Measurements from ENCODE around the gene PRPF31.

PRPF31 gene

DNA sequence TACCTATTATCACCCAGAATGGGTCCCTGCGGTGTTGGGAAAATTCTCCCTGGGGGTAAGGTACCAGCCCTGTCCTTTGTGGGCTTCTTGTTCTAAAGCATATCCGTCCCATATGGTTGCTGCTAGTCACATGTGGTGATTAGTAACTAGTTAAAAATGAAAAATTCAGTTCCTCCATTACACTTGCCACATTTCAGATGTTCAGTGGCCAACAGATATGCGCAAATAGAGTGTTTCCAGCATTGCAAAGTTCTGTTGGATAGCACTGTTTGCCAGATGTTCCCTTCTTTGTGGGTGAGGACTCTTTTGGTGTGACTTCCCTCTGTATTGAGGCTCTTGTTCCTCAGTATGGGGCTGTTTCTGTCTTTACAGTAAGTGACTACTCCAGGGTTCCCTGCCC is 25.8 kb downstream of the PRPF31 start:
- DNase-seq = no peak

DNA sequence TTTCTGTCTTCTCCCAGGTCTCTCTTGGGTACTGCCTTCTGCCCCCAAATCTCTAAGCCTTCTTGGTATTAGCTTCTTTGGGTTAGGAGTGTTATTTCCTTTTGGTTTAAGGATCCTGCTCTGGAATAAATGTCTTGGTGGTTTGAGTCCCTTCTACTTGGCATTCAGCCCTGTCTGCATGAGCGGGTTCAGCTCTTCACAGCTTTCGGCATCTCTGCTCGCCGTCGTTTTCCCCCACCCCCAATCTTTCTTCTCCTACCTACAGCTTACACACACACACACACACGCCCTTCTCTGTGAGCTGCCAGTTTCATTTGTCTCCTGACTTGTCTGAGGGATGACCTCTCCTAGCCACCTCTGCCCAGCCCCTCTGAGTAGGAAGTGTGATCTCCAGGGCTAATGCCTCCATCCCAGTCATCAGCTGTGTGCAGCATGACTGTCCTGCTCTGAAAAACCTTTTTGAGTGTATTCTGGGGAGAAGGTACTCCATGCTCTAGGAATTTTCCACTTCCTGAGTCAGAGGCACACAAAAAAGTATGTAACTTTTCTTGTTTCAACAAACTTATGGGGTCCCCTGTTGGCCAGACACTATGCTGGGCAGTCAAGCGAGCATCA is 26.7 kb downstream of the PRPF31 start:
- DNase-seq = no peak

DNA sequence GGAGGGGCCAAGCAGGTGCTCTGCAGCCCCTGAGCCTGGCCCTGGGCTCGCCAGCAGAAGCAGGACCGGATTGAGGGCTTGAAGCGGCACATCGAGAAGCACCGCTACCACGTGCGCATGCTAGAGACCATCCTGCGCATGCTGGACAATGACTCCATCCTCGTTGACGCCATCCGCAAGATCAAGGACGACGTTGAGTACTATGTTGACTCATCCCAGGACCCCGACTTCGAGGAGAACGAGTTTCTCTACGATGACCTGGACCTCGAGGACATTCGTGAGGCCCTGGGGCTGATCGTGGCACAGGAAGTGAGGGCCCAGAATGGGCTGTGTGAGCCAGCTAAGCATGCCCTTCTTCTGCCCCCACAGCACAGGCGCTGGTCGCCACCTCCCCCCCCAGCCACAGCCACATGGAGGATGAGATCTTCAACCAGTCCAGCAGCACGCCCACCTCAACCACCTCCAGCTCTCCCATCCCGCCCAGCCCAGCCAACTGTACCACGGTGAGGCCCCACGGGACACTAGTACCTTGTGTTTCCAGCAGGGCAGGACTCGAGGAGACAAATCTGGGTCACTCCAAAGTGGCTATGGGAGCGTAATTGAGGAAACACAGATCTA is 30.1 kb downstream of the PRPF31 start:
- DNase-seq = no peak

DNA sequence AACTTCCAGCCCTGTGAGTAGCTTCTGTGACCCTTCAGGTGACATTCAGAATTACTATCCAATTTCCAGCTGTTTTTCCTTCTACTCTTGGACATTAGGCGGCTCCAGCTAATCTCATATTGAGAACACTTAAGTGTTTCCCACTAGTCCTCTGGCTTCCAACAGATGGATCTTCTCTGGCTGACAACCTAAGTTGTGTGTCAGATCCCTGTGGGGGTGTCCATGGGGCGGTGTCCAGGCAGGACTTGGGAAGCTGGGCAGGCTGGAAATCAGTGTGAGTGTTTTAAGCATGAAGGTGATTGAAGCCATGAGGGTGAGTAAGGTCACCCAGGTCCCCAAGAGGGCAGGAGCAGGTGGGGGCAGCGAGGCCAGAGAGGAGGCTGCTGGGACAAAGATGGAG is 32.1 kb downstream of the PRPF31 start:
- DNase-seq = no peak

DNA sequence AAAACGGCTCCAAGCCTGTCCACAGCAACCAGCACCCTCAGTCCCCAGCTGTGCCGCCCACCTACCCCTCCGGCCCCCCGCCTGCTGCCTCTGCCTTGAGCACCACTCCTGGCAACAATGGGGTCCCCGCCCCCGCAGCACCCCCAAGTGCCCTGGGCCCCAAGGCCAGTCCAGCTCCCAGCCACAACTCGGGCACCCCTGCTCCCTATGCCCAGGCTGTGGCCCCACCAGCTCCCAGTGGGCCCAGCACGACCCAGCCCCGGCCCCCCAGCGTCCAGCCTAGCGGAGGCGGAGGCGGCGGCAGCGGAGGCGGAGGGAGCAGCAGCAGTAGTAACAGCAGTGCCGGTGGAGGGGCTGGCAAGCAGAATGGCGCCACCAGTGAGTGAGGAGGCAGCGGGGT is 32.6 kb downstream of the PRPF31 start:
- DNase-seq = no peak

DNA sequence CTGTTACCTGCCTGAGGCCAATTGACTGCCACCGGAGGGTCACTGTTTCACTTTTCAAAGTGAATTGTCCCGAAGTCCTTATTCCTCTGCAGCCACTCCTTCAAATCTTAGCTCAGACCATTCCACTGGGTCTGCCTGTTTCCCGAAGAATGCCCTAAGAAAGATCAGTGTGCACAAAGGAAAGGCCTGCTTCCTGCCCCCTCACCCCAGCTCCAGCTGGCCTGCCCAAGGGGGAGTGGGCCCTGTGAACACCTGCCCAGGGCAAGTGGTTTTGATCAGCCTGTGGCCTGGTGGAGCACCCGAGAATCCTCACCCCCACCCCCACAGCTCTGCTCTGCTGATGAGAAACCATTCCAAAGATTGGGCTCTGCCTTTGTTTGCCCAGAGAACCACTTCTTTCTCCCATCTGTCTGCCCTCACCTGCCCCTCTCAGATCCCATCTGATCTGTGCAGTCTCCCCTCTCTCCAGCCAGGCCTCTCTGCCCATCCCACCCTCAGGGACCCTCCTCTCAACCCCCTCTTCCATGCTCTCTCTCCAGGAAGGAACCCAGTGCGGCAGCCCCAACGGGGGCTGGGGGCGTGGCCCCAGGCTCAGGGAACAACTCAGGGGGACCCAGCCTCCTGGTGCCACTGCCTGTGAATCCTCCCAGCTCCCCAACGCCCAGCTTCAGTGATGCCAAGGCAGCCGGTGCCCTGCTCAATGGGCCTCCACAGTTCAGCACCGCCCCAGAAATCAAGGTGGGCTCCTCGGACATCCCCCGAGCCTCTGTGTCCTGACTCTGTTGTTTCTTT is 33.7 kb downstream of the PRPF31 start:
- DNase-seq = no peak

DNA sequence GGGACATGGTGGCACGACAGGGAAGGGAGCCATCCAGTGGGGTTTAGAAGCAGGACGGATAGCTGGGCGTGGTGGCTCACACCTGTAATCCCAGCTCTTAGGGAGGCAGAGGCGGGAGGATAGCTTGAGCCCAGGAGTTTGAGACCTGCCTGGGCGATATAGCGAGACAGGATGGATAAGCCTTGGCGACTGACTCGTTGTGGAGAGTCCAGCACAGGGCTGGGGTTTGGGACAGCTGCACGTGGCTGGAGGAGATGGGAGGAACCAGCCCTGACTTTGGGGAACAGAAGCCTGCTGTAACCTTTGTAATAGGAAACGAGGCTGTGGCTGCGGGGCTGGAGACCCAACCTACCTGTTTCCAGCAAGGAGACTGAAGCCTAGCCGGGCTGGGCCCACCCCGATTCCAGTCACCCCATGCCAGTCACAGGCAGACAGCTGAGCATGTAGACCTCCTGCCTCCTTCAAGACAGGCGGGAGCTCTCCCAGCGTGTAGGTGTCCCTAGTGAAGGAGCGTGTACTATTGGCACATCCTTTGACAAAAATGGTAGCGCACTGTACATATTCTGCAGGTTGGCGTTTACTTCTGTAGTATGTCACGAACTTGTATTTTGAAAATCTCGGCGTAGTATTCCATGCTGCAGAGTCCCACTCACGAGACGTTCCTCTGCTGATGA is 35.9 kb downstream of the PRPF31 start:
- DNase-seq = no peak

DNA sequence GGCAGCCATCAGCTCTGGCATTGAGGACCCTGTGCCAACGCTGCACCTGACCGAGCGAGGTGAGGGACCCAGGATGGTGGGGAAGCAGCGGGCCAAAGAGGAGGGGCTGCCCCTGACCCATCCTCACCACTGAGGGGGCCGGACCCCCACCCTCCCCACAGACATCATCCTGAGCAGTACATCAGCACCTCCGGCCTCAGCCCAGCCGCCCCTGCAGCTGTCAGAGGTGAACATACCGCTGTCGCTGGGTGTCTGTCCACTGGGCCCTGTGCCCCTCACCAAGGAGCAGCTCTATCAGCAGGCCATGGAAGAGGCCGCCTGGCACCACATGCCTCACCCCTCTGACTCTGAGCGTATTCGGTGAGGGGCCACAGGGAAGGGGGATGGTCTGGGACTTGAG is 36.7 kb downstream of the PRPF31 start:
- DNase-seq = no peak

DNA sequence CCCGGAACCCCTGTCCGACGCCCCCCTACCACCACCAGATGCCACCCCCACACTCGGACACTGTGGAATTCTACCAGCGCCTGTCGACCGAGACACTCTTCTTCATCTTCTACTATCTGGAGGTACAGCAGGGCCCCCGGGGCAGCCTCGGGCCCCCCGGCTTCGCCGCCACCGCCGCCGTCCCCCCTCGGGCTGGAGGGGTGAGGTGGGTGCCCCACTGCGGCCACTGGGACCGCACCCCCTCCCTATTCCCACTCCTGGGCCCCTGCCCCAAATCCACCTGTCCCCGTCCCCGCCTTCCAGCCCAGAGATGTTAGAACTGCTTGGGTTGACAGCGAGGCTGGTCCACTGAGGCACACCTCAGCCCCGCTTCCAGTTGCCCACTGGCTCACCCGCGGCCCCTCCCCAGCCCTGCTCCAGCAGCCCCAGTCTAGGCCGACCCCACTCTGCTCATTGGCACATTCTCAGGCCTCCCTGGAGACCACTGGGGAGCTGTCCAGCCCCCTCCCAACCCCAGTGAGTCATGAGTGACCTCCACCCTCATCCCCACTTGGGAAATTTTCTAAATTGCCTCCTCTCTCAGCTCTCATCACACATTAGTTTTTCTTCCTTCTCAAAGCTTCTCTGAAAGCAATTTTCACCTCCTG is 37.4 kb downstream of the PRPF31 start:
- DNase-seq = no peak

DNA sequence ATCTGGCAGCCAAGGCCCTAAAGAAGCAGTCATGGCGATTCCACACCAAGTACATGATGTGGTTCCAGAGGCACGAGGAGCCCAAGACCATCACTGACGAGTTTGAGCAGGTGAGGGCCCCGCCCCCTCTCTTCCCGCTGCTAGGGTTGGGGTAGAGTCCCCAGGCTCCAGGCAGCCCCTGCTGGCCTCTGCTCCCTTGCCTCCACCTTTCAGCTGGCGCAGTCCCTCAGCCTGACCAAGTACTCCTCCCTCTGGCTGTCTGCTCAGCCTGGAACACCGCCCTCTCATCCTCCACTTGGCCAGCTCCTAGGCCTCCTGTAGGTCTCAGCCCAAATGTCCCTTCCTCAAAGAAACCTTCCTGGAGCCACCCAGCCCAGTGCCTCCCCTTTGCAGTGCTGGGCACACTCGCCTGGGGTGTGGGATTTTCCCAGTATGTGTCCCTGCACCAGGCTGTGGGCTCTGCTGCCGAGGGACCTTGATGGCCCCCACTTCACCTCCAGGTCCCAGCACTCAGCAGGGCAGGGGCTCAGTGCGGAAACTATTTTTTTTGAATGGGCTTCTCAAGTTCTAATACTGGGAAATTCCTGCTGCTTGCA is 38.3 kb downstream of the PRPF31 start:
- no peak for DNase-seq

DNA sequence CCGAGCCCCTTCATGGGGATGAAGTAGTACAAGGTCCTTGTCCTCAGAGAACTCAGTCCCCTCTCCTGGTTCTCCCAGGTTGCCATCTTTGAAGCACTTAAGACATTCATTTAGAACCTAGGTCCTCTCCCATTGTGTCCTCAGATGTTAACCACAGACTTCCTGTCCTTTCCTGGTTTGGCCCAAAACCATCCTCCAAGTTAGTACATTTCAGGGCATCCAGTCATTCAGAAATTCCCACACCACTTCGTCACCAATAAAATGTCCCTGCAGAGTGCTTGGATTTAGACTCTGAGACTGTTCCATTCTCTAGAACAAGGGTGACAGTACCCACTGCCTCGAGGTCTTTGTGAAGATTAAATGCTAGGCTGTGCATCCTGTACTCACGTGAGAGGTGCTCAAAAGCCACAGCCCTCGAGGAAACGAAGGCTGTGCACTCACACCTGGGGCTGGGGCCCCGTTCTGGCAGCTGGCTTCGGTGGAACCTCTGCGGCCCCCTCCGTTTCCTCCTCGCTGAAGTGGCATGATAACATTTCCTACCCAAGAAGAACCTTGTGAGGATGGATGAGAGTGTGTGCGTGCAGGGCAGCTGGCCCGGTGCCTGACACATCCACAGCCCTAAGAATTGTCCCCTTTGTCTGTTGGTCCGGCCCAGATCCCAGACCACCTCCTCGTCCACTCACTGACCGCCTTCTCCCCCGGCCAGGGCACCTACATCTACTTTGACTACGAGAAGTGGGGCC is 39.2 kb downstream of the PRPF31 start:
- DNase-seq = no peak

DNA sequence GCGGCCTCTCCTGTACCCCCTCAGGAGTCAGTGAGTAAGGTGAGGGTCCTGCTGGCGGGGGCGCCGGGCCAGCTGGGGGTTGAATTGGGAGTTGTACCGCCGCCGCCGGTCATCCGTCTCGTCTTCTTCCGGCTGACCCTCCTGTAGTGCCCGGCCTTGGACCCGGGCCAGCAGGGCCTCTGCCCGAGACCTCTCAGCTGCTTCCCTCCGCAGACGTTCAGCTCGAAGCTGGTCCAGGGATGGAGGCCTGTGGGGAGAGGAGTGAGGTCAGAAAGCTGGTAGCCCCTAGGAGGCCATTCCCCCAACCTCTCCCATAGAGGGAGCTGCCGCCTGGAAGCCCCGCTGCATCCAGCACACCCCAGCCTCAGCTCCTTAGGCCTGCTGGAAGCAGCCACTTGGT is 40.1 kb downstream of the PRPF31 start:
- no peak for DNase-seq

DNA sequence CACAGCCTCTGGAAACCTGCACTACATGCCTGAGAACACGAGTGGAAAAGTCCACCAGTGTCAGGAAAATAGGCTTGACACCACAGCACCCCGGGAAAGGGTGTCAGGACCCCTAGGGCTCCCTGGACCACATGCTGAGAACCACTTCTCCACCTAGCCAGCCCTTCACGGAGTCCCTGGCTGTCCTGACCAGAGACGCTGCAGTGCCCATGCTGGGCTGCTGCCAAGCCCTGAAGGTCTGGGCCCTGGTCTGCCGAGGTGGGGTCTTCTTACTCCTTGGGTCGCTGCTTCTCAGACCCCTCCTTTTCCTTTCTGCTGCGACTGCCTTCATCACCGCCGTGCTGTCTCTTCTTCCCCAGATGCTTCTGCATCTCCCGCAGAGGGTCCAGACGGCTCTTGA is 40.9 kb downstream of the PRPF31 start:
- DNase-seq = no peak

DNA sequence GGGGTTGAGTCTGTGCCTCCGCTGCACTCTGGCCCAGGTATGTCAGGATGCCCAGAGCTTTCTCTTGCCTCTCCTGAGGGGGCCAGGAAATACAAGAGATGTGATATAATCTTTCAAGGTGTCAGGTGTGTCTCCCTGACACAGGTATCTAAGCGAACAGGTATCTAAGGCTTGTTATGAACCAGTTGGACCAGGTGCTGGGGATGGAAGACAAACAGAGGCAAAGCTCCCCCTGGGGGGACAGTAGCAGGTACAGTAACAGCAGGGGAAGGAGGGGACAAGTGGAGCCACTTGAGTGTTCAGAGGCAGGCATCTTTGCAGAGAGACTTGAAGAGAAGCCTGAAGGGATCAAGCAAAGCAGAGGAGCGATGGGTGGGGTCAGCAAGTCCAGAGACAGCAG is 41.4 kb downstream of the PRPF31 start:
- no peak for DNase-seq

DNA sequence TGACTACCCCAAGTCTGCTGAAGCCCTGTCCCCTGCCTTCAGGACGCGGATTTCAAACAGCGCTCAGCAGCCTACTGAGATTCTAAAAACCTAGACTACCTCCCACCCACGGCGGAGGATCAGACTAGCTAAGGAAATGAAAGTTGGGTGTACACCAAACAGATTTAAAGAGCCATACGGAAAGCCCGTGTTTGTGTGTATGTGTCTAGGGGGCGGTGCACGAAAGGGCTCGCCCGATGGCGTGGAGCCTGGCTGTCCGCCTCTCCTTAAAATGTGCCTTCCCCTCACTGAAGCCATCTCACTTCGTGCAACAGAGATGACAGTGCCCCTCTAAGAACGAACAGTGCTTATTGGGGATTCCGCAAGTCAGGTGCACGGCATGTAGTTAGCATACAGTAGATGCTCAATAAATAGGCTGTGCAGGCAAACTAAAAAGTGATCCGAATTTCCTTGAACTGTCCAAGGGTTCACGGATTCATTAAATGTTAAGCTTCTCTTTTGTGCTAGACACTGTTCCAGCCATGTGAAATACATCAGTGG is 43.3 kb downstream of the PRPF31 start:
- no peak for DNase-seq

DNA sequence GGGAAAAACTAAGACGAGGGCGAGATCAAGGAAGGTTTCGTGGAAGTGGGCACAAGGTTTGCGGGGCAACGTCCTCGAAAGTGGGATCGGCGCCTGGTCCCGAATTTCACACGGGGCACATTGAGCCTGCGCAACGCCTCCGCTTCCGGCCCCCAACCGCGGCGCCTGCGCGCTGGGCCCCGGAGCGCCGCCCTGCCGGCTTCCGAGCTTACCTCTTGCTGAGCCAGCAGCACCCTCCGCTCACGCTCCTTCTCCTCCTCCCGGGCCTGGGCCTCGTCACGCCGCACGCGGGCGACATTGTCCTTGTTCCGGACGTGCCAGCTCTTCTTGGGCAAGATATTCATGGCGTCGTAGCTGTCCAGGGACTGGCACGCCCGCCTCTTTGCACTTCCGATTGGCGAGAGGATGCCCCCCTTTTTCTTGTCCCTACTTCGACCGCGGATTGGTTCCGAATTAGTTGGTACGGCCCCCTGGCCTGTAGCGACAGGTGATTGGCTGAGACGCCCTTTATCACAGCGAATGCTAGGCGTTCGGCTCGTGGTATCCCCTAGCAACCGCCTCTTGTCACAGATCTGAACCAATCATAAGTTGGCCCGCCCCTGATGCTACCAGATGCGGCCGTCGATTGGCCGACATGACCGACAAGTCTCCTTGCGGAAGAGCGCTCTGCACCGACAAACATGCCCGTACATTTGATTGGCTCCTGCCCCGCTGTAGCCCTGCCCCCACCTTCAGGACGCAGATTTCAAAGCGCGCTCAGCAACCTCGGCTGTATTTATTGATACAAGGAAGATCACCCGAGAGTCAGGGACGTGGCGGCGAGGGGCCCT is 44.0 kb downstream of the PRPF31 start, which contains the start of gene LENG1:
Gene LENG1 (minus strand): TSS at position 370 of the 830 bp plus-strand sequence. CDS start 26 bp downstream, at position 344.
- DNase-seq = peak; percentile 88 to 100 (median 98)

DNA sequence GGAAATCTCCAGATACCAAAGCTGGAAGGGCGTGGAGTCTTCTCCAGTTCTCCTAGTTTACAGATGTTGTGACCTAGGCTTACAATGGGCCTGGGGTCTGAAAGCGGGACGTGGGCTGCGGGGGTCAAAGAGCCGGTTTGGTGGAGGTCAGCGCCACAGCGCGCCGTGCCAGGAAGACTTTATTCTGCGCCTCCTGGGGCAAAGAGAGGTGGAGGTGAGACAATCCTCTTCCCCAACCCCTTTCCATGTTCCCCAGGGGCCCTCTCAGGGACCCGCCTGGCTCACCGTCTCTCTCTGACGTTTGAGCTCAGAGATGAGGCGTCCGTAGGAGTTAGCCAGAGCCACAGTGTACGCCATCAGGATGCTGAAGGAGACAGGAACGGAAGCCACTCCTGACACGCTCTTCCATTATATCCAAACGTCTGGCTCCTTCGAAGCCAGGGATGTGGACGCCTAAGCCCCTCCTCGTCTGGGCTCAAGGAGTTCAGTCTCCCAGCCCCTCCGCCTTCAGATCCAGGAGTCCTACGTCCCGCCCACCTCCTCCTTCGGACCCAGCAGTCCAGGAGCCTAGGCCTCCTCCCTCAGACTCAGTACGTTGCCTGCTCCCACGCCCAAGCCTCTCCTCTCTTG is 44.7 kb downstream of the PRPF31 start:
- DNase-seq = peak in 1 of 14 donors; percentile 55

DNA sequence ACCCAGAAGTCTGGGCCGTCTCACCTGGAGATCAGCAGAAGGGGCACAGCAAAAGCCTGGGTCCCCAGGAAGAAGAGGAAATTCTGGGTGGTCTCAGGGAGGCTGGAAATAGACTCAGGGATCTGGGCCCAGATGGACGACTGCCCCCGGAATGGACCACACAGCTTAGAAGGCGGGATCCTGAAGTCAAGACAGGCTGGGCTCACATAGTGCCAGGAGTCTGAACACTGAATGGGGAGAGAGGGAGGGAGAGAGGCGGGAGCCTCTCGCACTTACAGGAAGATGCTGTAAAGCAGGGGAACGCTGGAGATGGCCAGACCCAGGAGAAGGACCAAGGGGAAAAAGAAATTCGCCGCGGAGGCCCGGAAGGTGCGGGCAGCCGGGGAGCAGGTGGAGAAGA is 45.3 kb downstream of the PRPF31 start:
- no peak for DNase-seq

DNA sequence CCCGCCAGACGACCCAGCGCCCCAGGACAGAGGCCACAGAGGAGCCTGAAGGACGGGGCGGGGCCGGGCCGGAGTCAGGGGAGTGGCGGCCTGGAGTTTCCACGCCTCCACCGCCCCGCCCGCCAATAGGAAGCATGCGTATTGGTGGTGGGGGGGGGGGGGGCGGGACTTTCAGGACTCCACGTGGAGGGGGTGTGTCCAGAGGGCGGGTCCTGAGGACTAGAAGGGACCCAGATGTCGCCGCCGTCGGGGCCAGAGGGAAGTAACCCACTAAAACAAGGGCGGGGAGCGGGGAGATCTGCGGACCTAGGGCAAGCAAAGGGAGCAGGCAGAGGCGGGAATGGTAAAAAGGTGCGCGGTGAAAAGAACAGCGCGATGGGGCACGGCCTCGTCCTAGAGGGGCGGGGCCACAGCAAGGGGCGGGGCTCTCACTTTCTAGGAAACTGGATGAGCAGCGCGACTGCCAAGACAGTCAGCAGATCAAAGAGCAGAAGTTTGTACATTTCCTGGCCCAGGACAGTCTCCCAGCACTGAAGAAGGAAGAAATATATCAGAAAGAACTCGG is 46.8 kb downstream of the PRPF31 start:
- peak in 9 of 14 donors; percentile 29 to 78 (median 47) for DNase-seq

Measured in C1 segment of cervical spinal cord (tissue), 14 donors.